ENCODE results near the gene CSAD. TPM values are rescaled to one million over a fixed set of nuclear protein-coding genes. Genes with fewer than 3 reads are reported as not detected.
A peak's percentile ranks its signal among the peaks of the same experiment; 100 is the strongest.

The CSAD gene
- total and polyA plus RNA-seq, 8 donors, result 33.1 to 109 (median 93.3) TPM

- H3K4me1 ChIP-seq, result peaks cover 10 to 27% of the 10 kb centered on the region in 2 donors
- H3K36me3 ChIP-seq, result peaks cover 0 to 91% of the 10 kb centered on the region in 2 donors
- H3K4me3 ChIP-seq, result no peak overlapping the region
- intact Hi-C loops (cut with DNase I), result no loop called here
- H3K9me3 ChIP-seq, result no peaks in the 10 kb centered on the region
- H3K27me3 ChIP-seq, result no peaks in the 10 kb centered on the region
- no peak for ATAC-seq
- TF ChIP-seq, protein P1, sequence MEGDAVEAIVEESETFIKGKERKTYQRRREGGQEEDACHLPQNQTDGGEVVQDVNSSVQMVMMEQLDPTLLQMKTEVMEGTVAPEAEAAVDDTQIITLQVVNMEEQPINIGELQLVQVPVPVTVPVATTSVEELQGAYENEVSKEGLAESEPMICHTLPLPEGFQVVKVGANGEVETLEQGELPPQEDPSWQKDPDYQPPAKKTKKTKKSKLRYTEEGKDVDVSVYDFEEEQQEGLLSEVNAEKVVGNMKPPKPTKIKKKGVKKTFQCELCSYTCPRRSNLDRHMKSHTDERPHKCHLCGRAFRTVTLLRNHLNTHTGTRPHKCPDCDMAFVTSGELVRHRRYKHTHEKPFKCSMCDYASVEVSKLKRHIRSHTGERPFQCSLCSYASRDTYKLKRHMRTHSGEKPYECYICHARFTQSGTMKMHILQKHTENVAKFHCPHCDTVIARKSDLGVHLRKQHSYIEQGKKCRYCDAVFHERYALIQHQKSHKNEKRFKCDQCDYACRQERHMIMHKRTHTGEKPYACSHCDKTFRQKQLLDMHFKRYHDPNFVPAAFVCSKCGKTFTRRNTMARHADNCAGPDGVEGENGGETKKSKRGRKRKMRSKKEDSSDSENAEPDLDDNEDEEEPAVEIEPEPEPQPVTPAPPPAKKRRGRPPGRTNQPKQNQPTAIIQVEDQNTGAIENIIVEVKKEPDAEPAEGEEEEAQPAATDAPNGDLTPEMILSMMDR (IDR thresholded peaks at IDR 0.05), result no peak
- no peak overlapping the region for H3K27ac ChIP-seq
- DNase-seq, result no peak
These were observed 6.6 kb upstream of the CSAD start for GRCh38 chr12:53187145-53187899.

DNA sequence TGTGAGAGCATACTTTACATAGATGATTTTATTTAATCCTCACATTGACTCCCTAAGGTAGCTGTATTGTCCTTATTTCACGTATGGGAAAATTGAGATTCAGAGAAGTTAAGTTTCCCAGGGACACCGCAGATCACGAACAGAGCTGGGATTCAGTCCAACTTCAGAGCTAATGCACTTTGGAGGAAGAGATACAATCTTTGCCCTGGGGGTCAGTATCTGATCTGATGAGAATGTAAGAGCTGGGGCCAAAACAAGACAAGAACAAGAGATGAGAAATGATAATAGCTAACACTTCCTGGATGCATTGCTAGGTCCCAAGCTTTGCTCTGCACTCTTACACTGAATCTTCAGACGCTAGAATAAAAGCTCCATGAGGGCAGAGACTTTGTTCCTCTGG, 6.0 kb upstream of the CSAD start:
- TF ChIP-seq, protein P1 (IDR thresholded peaks at IDR 0.05), result no peak
- no peaks in the 10 kb centered on the region for H3K9me3 ChIP-seq
- DNase-seq (no peak), ATAC-seq (no peak)
- no peaks in the 10 kb centered on the region for H3K27me3 ChIP-seq
- H3K4me3 ChIP-seq, result no peak overlapping the region
- peaks cover 16 to 32% of the 10 kb centered on the region in 2 donors for H3K4me1 ChIP-seq
- intact Hi-C loops (cut with DNase I), result no loop called here
- H3K27ac ChIP-seq, result no peak overlapping the region
- peaks cover 0 to 89% of the 10 kb centered on the region in 2 donors for H3K36me3 ChIP-seq

DNA sequence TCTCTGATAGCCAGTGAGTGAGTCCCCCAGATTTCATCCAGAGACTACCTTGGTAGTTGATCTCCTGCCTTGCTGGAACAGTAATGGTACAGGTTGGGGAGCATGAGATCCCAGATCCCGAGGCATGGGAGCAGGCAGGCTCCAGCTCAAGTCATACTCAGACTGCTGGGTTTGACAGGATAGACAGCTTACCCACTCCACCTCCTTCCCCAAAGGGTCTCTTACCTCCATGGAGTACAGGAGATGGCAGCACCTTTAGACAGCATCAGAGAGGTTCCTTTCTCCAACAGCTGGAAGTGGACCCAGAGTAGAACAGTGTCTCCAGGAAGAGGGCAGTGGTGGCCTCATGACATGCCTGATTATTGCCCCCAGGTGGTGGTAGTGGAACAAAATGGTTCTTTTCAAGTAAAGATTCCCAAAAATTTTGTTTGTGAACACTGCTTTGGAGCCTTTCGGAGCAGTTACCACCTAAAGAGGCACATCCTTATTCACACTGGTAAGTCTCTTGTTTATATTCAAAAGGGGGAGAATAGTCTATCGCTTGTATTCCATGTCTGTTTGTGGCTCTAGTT, 4.9 kb upstream of the CSAD start:
- H3K27me3 ChIP-seq, result no peaks in the 10 kb centered on the region
- H3K36me3 ChIP-seq, result peaks cover 0 to 78% of the 10 kb centered on the region in 2 donors
- intact Hi-C loops (cut with DNase I), result no loop called here
- no peak overlapping the region for H3K4me3 ChIP-seq
- peaks cover 19 to 39% of the 10 kb centered on the region in 2 donors for H3K4me1 ChIP-seq
- TF ChIP-seq, protein P1 (IDR thresholded peaks at IDR 0.05), result no peak
- no peak overlapping the region for H3K27ac ChIP-seq
- no peak for ATAC-seq
- no peak for DNase-seq
- H3K9me3 ChIP-seq, result no peaks in the 10 kb centered on the region

GRCh38 chr12:53184828-53185227, 4.1 kb upstream of the CSAD start:
- TF ChIP-seq, protein P1 (IDR thresholded peaks at IDR 0.05), result no peak
- ATAC-seq (no peak), DNase-seq (no peak)
- Histone ChIP-seq H3K9me3 (no peaks in the 10 kb centered on the region), H3K27ac (no peak overlapping the region), H3K4me1 (peaks cover 19 to 38% of the 10 kb centered on the region in 2 donors), H3K4me3 (no peak overlapping the region), H3K27me3 (no peaks in the 10 kb centered on the region), H3K36me3 (peaks cover 0 to 72% of the 10 kb centered on the region in 2 donors)
- intact Hi-C loops (cut with DNase I), result no loop called here

DNA sequence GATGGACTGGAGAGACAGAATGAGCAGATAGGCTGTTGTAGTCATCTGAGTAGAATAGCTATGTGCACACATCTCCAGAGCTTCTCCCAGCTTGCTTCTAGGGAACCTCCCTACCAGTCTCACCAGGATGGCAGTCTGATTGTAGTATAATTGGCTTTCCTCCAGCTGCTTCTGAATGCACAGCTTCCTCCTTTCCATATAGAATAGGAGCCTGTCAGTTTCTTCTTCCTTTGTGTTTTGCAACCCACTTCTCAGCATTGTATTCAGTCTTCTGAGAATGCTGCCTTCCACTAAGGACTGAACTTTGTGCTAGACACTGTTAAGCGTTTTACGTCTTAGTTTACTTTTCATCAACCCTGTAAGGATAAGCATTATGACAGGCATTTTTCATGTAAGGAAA, 2.2 kb upstream of the CSAD start:
- Histone ChIP-seq H3K4me3 (no peak overlapping the region), H3K27me3 (no peaks in the 10 kb centered on the region), H3K9me3 (no peaks in the 10 kb centered on the region), H3K27ac (peak overlapping the region in 1 of 2 donors; percentile 75), H3K36me3 (peaks cover 0 to 58% of the 10 kb centered on the region in 2 donors), H3K4me1 (peaks cover 19 to 46% of the 10 kb centered on the region in 2 donors)
- TF ChIP-seq, protein P1 (IDR thresholded peaks at IDR 0.05), result no peak
- intact Hi-C loops (cut with DNase I), result no loop called here
- ATAC-seq (no peak), DNase-seq (no peak)
